ENCODE results near the gene MIOX.

The MIOX gene

DNA sequence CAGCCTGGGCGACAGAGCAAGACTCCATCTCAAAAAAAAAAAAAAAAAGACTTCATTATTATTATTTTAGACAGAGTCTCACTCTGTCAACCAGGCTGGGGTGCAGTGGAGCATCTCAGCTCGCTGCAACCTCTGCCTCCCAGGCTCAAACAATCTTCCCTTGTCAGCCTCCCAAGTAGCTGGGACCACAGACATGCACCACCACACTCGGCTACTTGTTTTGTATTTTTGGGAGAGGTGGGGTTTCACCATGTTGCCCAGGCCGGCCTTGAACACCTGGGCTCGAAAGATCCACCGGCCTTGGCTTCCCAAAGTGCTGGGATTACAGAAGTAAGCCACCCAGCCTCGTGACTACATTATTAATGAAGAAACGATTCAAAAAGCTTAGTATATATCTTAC is 48.5 kb downstream of the MIOX start:
- no peak for DNase-seq
- peaks cover 3% of the 10 kb centered on the region; the same call in 1 of the 2 replicates for H3K9me3 ChIP-seq
- no peaks in the 10 kb centered on the region for H3K36me3 ChIP-seq
- no peak overlapping the region for H3K4me3 ChIP-seq (ENCODE audit: low read depth, low read length)
- peaks cover 37% of the 10 kb centered on the region for H3K27me3 ChIP-seq
- H3K4me1 ChIP-seq = peaks cover 4% of the 10 kb centered on the region; the same call in 1 of the 2 replicates
- TF ChIP-seq, protein P1, sequence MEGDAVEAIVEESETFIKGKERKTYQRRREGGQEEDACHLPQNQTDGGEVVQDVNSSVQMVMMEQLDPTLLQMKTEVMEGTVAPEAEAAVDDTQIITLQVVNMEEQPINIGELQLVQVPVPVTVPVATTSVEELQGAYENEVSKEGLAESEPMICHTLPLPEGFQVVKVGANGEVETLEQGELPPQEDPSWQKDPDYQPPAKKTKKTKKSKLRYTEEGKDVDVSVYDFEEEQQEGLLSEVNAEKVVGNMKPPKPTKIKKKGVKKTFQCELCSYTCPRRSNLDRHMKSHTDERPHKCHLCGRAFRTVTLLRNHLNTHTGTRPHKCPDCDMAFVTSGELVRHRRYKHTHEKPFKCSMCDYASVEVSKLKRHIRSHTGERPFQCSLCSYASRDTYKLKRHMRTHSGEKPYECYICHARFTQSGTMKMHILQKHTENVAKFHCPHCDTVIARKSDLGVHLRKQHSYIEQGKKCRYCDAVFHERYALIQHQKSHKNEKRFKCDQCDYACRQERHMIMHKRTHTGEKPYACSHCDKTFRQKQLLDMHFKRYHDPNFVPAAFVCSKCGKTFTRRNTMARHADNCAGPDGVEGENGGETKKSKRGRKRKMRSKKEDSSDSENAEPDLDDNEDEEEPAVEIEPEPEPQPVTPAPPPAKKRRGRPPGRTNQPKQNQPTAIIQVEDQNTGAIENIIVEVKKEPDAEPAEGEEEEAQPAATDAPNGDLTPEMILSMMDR (IDR thresholded peaks at IDR 0.05; ENCODE audit: low read depth, low read length) = no peak

DNA sequence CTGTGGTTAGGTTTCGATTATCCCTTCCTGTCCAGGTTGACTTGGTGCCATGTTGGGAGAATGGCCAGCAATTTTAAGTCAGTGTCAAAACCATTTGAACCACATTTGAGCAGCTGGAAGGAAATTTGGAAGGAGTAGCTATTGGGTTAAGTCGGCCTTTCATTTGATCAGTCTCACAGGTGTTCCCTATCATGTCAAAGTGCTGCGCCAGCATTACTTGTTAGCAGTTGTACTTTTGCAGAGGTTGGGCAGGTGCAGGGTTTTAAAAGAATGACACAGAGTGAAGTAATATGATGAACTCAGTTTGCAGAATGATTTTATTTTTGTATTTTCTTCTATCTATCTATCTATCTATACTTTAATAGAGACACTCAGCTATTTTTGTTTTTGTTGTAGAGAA is 49.6 kb downstream of the MIOX start:
- no peaks in the 10 kb centered on the region for H3K9me3 ChIP-seq
- DNase-seq = no peak
- TF ChIP-seq, protein P1 (IDR thresholded peaks at IDR 0.05; ENCODE audit: low read depth, low read length) = no peak
- H3K4me3 ChIP-seq (ENCODE audit: low read depth, low read length) = no peak overlapping the region
- no peaks in the 10 kb centered on the region for H3K36me3 ChIP-seq
- peaks cover 26% of the 10 kb centered on the region for H3K27me3 ChIP-seq
- H3K4me1 ChIP-seq = no peaks in the 10 kb centered on the region

DNA sequence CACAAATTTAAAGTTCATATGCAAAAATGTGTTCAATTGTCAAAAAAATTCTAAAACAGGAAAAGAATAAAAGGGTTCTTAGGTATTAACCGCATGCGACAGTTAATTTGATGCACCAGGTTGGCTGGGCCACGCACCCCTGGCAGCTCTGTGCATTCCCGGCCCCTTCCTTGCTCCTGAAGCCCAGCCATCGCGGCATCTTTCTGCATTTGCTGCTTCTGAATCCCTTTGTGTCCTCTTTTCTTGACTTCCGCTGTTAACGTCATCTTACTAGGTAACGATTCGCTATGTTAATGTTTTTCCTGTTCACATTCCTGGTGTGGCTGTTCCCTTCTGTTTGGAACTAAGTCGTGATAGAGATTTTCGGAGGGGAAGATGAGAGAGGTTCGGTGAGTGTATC is 51.1 kb downstream of the MIOX start:
- H3K27me3 ChIP-seq = peaks cover 10% of the 10 kb centered on the region
- no peak overlapping the region for H3K4me3 ChIP-seq (ENCODE audit: low read depth, low read length)
- H3K4me1 ChIP-seq = no peaks in the 10 kb centered on the region
- H3K9me3 ChIP-seq = no peaks in the 10 kb centered on the region
- TF ChIP-seq, protein P1 (IDR thresholded peaks at IDR 0.05; ENCODE audit: low read depth, low read length) = no peak
- no peaks in the 10 kb centered on the region for H3K36me3 ChIP-seq
- no peak for DNase-seq

All from BE2C (cell line).